ENCODE results near the gene FCSK.
"Not testable (repeated sequence)": the region's sequence is repeated elsewhere in the genome, so short reads cannot be mapped to it uniquely, and the experiment has no call there.

Gene FCSK

GRCh38 chr16:70481929-70482536 is 27.6 kb downstream of the FCSK start:
- no peak for DNase-seq

DNA sequence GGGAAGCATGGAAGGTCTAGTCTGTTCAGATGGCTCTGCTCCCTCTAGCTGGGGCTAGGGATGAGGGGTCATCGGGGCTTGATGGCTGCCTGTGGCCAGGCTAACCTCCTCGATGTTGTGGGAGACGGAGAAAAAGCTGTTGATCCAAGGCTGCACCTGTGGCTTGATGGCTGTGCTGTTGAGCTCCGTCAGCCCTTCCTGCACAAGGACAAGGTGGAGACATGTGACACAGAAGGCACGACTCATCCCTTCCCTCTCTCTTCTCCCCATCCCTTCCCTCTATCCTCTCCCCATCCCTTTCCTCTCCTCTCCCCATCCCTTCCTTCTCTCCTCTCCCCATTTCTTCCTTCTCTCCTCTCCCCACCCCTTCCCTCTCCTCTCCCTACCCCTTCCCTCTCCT is 28.2 kb downstream of the FCSK start:
- DNase-seq = no peak

GRCh38 chr16:70483426-70483825 is 29.0 kb downstream of the FCSK start:
- no peak for DNase-seq

DNA sequence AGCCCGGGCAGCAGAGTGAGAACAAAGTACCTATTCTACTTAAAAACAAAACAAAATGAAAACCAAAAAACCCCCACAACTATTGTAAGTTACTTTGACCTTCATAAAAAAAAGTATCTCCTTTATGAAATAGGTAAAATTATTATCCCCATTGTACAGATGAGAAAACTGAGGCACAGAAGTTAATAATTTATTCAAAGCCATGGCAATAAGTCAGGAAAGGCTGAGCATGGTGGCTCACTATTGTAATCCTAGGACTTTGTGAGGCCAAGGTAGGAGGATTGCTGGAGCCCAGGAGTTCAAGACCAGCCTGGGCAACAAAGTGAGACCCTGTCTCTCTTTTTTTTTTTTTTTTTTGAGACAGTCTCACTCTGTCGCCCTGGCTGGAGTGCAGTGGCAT is 30.5 kb downstream of the FCSK start:
- no peak for DNase-seq

GRCh38 chr16:70490261-70490660 is 35.9 kb downstream of the FCSK start:
- no peak for DNase-seq

GRCh38 chr16:70493802-70494201 is 39.4 kb downstream of the FCSK start:
- DNase-seq = no peak

DNA sequence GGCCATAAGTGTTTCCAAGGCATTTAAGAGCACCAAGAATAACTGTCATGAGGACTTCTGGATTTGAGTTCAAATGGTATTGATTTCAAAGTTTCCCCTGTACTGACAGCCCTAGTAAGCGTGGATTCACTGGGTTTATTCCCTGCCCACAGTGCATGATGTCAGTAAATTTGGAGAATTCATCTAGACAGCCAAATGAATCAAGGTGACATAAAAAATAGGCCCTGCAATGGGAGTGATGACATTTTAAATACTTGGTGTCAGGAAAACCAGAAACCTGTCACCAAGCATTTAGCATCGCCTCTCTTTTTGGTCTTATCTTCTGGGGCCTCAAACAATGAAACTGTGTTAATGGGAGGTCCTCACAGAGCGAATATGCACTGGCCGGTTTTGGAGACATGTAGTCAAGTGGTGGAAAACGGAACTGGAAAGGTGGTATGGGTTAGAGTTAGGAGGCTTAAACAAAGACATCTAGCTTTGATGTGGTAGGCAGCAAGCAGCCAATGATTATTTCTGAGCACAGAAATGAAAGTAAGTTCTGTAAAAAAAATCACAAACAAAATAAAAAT is 39.9 kb downstream of the FCSK start:
- no peak for DNase-seq

DNA sequence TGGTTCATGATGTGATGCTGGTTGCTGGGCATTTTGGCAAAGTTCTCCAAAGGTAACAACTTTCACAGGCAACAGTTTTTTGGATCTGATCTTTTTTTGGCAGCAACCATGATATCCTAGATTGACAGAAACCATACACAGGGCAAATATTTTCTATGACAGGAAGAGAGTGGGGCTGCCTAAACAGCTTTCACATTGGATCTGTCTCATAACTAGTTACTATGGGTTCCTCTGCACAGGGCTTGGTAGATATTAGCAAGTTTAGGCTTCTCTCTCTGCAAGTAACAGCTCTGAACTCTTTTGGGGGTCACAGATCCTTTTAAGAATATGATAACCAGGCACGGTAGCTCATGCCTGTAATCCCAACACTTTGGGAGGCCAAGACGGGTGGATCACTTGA is 40.4 kb downstream of the FCSK start:
- no peak for DNase-seq

DNA sequence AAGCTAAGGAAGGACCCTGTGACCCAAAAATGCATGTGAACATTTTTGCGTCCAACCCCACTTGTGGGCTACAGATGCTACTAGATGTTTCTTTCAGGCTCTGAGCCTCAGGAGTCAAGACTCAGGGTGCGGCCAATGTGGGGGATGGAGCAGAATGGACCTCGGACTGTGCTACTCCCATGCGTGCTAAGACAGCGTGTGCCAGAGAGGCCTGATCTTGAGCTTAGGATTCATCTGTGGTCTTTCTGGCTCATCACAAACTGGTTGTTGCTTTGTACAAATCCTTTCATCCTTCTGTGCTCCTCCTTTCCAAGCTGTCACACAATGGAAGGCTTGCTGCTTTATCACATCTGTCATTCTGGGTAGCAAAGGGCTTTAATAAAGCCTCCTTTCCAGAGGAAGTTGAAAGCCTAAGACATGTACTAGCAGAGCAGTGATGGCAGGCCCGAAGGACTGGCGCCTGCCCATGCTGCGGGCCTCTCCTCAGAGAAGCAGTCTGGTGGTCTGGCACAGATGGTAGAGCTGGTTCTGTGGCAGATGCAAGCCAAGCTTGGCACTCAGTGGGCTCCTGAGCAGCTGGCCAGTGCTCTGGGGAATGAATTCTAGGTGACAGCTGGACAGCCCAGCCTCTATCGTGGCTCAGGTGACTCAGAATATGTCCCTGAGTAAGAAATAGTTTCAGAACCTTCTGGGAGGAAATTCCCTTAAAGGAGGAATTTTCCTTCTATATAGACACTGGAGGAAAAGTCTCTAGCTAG is 41.2 kb downstream of the FCSK start:
- DNase-seq = no peak

DNA sequence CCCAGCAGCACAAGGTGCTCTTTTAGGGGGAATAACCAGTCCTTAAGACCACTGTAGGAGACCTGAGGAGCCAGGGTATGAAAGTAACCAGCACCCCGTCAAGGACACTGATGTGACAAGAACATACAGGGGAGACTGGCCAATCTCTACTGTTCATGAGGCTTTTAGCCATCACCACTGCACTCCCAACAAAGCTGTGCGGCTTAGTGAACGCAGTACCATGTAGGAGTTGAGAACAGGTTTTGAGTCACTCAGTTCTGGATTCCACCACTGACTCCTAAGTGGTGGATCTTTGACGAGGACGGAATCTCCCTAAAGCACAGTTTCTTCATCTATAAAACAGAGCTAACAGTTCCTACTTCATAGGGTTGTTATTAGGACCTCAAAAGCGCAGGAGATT is 42.1 kb downstream of the FCSK start:
- no peak for DNase-seq

GRCh38 chr16:70508752-70509151 is 54.4 kb downstream of the FCSK start:
- no peak for DNase-seq

GRCh38 chr16:70510216-70510615 is 55.8 kb downstream of the FCSK start:
- DNase-seq = no peak

- no peak for DNase-seq
Measured at GRCh38 chr16:70511833-70512232, 57.4 kb downstream of the FCSK start.

DNA sequence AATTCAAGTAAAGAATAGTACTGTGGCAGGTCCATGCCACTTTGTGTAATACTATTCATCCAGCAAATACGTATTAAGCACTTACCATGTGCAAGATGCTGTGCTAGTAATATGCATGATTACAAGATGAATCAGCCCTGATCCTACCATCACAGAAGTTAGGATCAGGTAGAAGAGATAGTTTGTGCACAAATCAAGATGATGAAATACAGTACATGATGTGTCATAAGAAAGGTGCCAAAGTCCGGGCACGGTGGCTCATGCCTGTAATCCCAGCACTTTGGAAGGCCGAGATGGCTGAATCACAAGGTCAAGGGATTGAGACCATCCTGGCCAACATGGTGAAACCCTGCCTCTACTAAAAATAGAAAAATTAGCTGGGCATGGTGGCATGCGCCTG is 58.1 kb downstream of the FCSK start:
- no peak for DNase-seq

DNA sequence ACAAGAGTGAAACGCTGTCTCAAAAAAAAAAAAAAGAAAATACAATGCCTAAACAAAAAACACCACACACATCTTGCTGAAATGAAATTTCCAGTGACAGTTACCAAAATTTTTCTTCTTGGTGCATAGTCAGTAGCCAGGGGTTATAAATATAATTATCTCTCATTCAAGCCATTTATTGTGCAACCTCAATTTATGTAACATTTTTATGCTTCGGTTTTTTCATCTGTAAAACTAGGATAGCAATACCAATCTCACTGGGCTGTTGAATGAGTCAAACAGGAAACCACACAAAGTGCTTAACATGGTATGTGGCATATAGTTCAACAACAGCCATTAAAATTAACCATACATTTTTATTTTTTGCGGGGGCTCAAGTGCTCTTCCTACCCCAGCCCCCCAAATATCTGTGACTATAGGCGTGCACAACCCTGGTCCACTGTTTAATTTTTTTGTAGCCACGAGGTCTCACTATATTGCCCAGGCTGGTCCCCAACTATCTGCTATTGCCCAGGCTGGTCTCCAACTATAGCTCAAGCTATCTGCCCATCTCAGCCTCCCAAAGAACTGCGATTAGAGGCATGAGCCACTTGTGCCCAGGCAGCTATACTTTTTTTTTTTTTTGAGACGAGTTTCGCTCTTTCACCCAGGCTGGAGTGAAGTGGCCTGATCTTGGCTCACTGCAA is 66.4 kb downstream of the FCSK start:
- no peak for DNase-seq

DNA sequence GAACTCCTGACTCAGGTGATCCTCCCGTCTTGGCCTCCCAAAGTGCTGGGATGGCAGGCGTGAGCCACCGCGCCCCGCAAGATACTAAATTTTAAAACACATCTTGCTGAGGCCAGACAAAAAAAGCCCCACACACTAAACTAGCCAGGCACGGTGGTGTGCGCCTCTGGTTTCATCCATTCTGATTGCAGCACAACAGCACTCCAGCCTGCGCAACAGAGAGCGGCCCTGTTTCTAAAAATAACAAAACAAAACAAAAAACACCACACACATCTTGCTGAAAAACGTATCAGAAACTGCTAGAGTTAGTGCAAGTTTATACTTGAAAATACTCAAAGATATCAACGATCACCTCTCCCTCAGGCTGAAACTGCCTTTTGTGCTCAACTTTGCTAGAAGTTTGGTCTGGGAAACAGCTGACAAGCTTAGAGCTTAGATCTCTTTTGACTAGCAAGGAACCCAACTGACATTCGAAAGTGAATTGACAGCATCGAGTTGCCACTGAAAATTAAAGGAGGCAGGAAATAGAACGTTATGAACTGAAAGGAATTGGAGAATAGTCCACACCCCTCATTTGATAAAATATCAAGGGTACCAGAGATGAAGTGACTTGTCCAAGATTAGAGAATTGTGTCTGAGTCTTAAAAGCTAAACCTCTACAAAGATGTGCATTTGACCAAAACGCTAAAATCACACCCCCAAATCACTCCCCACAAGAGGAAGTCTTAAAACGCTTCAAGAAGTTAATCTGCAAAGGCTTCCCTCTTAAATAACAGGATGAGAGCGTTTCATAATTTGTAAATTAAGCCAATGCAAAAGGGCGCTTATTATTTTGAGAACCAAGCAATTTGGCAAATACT is 68.1 kb downstream of the FCSK start:
- no peak for DNase-seq

DNA sequence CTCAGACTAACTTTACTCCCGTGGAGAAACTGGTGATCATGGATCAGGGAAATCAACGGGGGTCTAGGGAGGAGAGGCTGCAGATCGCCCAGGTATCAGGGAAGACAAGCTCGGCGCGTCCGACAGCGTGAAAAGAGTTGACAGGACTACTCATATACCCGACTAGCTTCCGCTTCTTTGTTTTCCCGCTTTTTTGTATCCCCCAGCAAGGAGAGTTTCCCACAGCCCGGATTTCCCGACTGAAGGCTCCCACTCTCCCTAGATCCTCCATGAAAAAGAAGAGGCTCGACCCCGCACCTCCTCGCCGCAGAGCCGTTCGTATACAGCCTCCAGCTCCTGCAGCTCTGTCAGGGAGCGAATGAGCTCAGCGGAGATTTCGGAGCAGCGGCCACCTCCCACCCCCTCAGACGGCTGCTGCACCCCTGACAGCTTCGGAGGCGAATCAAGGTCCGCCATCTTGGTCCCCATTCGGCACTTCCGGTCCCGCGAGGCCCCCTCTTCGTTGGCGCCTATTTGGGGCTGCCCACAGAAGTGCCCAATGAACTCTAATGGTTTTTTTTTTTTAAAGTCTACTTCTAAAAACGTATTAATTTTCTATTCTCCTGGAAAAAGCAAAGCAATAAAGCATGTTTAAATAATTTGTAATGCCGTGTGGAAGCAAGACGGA is 68.8 kb downstream of the FCSK start, which contains the start of gene COG4:
Gene COG4 (minus strand): TSS at position 479 of the 667 bp plus-strand sequence. CDS start 11 bp downstream, at position 468.
- peak; percentile 69 for DNase-seq

DNA sequence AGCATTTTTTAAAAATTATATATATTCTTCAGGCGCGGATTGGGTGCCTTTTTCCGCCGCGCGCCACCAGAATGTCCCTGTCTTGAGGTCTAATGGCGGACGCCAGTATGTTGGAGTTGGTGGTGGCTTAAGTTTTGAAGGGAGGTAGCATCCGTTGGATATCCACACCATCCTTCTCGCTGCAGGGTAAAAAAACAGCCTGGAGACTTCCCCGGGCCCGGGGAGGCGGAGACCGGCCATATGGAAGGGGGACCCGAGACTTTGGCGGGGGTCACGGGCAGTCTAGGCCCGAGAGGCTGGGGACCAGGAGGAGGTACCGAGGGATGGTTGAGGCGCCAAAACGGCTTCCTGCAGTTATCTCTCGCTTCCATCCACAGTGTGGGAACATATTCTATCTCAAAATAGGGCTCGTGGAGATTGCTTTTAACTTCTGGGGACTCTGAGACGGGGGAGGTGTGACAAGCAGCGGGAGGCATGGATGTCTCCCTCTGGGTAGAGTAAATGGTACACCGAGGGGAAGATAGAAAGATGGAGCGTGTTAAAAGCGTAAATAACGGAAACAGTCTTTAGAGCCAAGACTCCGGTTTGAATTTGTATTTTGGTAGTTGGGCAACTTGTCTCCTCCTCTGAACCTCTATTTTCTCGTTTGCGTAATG is 69.5 kb downstream of the FCSK start, which contains the start of gene SF3B3:
Gene SF3B3 (plus strand): TSS at position 74 of the 656 bp plus-strand sequence. CDS start 2,841 bp downstream, outside the sequence.
- peak; percentile 28 for DNase-seq

DNA sequence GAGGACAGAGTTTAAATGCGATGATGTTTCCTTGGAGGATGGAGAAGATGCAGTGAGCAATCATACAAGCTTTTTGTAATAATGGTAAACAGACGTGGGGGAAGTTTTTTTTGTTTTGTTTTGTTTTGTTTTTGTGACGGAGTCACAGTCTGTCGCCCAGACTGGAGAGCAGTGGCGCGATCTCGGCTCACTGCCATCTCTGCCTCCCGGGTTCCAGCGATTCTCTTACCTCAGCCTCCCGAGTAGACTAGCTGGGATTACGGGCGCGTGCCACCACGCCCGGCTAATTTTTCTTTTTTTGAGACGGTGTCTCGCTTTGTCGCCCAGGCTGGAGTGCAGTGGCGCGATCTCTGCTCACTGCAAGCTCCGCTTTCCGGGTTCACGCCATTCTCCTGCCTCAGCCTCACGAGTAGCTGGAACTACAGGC is 70.0 kb downstream of the FCSK start:
- DNase-seq = not testable (repeated sequence)

GRCh38 chr16:70526403-70526802 is 72.0 kb downstream of the FCSK start:
- no peak for DNase-seq

DNA sequence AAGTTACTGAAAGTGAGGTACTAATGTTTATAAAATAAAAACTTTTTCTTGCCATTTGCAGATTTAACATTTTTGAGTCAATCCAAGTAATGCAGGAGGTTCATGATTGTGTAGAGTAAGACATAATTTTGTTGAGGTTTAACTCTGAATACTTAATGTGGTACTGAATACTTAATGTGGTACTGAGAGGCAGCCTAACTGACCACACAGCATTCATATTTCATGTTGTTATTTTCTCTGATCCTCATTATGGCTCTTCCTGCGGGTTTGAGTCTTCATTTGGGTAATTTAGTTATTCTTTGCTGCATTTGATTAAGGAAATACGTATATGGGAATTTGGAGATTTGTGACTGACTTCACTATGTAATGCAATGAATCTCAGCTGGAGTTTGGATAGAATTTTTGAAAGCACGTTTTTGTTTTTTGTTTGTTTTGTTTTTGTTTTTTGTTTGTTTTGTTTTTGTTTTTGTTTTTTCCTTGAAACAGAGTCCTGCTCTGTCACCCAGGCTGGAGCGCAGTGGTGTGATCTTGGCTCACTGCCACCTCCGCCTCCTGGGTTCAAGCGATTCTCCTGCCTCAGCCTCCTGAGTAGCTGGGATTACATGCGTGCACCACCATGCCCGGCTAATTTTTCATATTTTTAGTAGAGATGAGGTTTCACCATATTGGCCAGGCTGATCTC is 73.1 kb downstream of the FCSK start:
- no peak for DNase-seq

All from DMS79 treated with DMSO at 0.1 percent for 48 hours (cell line).